Measurements from ENCODE around the gene TAF6.
"Not testable (repeated sequence)": the region's sequence is repeated elsewhere in the genome, so short reads cannot be mapped to it uniquely, and the experiment has no call there.

TAF6 gene

DNA sequence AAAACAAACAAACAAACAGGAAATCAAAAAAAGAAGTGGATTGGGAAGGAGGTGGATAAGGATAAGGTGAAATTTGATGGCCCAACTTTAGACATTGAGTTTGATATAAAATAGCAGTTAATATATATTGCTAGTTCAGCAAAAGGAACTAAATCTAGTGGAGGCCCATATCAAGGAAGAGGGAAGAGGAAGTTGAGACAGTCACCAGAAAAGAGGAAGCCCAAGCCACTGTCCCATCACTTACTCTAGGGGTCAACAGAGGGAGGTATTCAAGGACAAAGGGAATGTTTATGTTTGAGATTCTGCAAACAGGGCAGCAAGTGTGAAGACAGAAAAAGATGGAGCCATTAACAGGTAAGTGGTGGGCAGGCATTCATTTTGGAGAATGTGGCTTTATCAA lies 33.2 kb upstream of the TAF6 start:
- DNase-seq: peak; percentile 75

DNA sequence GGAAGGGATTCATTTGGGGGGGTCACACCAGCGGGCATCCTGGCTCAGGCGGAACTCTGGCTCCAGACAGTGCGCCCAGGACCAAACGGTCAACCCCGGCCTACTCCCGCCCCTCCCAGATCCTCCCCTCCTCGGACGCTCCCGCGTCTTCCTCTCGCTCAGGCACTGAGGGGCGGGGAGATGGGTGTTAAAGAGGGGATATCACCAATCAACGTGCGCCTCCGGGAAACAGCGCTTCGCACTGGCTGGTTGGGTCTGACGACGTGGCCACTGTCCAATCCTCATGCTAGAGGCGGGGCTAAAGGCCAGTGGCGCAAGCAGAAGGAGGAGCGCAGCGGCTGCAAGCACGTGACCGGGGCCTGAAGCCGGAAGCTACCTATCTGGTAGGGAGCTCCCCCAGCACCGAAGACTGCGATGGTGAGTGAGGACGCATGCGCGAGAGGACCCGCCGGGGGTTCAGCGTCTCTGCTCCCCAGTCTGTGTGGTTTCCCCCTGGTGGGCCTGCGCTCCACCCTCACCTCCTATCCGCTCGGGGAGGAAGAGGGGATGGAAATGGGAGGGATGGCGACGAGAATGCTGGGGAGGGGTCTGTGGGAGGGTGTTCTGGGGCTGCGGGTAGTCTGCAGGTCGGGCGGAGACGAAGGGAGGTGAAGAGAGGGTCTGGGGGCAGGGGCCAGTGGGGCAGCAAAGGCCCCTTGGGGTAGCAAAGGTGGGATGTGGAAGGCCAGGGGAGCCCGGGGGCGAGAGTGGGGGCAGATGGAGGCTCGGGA lies 29.6 kb upstream of the TAF6 start, which contains the start of gene LAMTOR4:
TSS of gene LAMTOR4 (plus strand) at position 360 of the 770 bp plus-strand sequence. CDS start at position 415, 55 bp downstream.
- peak; percentile 99 for DNase-seq

DNA sequence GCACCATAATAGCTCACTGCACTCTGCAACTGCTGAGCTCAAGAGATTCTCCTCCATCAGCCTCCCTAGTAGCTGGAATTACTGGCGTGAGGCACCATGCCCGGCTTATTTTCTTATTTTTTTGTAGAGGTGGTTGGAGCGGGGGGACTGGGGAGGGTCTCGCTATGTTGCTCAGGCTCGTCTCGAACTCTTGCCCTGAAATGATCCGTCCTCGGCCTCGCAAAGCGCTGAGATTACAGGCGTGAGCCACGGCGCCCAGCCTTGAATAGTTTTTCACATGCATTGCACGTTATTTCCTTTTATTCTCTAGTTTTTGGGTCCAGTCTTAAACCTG lies 29.0 kb upstream of the TAF6 start:
- DNase-seq: no peak

DNA sequence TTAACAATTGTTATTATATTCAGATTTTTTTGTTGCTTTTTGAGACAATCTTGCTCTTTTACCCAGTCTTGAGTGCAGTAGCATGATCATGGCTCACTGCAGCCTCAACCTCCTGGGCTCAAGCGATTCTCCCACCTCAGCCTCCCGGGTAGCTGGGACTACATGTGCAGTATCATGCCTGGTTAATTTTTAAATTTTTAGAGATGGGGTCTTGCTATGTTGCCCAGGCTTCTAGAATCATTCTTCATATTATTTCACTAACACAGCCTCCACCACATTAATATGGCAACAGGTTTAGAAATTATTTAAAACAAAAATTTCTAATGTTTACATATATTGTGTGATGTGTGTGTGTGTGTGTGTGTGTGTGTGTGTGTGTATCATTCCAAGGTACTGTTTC lies 28.1 kb upstream of the TAF6 start:
- no peak for DNase-seq

DNA sequence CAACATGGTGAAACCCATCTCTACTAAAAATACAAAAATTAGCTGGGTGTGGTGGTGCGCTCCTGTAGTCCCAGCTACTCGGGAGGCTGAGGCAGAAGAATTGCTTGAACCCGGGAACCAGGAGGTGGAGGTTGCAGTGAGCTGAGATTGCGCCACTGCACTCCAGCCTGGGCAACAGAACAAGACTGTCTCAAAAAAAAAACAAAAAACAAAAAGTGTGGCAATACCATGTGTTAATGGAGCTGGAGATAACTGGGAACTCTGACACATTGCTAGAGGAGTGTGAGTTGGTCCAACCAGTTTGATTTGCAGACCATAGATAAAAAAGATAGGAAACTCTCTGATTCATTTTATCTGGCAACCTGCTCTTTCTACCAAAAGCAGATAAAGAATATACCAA lies 27.2 kb upstream of the TAF6 start:
- DNase-seq: not testable (repeated sequence)

DNA sequence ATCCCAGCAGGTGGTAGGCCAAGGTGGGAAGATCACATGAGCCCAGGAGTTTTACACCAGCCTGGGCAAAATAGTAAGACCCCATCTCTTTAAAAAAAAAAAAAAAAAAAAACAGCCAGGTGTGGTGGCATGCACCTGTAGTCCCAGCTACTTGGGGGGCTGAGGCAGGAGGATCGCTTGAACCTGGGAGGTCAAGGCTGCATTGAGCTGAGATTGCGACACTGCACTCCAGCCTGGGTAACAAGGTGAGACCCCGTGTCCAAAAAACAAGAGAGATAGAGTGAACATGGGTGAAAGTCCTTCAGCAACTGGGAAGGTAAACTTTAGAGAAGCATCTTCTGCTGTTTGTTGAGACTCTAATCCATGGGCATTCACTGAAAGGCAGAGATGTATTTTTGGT lies 23.3 kb upstream of the TAF6 start:
- DNase-seq: no peak

DNA sequence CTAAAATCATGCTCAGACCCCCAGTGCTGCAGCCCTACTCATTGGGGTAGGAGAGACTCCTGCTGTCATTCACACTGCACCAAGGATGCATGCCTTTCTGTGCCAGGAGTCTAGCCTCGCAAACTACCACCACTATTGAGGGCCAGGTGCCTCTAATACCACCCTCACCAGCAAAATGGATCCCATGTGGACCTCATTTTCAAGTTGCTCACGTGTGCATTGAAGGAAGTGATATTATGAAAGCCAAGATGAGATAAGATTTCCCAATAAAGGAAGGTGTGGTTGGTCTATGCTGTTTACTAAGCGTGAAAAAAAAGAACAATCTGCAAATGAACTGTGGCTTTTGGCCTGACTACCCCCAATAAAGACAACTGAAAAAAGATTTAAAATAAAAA lies 22.4 kb upstream of the TAF6 start:
- no peak for DNase-seq

DNA sequence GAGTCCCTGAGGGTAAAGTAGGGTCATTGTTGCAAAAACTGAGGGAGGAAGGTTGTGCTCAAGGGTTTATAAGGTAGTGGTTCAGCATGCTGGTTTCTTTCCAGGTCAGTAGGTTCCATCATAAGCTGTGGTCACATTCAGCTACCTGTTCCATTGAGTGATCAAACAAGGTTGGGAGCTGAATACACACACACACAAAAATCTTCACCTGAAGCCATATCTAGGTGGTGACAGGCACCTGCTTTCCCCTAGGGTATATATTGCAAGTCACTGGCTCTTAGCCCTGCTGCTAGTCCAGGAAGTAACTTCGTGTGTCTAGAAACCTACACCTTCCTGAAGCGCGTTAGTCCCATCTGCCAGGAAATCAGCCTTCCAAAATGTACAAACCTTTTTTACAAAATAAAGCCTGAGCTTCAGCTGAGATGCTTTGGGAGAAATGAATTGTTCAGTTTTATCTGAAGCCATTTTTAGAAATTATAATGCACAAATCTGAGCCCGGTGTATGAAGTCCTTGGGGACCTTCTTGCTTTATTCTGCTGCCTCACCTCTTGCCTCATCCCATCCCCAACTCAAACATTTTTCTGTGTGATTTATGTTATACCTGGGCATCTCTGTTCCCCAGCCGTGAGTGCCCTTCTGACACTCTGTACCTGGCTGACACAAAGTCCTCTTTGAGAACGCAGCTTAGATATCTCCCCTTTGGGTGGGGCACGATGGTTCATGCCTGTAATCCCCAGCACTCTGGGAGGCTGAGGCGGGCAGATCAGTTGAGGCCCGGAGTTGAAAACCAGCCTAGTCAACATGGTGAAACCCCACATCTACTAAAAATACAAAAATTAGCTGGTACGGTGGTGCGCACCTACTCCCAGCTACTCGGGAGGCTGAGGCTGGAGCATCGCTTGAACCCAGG lies 18.9 kb upstream of the TAF6 start:
- no peak for DNase-seq

DNA sequence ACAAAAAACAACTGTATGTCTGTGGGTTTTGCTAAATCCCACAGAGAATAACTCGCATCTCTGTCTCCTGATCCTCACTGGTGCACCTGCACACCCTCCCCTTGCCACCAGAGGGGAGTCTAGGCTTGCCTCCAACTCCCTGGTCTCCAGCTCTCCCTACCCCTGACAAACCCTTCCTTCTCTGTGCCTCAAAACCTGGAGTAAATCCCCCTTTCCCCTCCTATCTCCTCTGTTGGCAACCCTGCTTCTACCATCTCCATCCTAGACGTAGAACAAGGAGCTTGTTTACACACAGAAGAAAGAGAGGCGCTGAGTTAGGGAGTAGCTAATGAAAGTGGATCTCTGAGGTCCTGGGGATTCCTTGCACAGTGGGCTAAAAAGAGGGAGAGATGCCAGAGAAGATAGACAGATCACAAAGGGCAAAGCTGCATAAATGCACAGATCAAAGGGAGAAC lies 13.6 kb upstream of the TAF6 start:
- peak; percentile 71 for DNase-seq

DNA sequence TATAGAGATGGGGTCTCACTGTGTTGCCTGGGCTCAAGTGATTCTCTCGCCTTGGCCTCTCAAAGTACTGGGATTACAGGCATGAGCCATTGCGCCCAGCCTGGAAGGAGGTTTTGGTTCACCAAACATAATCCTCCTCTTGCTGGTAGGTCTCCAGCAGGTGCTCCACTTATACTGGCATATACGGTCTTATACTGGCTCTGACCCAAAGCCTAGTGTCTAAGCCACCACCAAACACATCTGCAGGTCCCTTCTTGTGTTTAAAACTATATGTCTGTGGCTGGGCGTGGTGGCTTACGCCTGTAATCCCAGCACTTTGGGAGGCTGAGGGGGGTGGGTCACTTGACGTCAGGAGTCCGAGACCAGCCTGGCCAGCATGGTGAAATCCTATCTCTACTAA lies 13.0 kb upstream of the TAF6 start:
- no peak for DNase-seq

DNA sequence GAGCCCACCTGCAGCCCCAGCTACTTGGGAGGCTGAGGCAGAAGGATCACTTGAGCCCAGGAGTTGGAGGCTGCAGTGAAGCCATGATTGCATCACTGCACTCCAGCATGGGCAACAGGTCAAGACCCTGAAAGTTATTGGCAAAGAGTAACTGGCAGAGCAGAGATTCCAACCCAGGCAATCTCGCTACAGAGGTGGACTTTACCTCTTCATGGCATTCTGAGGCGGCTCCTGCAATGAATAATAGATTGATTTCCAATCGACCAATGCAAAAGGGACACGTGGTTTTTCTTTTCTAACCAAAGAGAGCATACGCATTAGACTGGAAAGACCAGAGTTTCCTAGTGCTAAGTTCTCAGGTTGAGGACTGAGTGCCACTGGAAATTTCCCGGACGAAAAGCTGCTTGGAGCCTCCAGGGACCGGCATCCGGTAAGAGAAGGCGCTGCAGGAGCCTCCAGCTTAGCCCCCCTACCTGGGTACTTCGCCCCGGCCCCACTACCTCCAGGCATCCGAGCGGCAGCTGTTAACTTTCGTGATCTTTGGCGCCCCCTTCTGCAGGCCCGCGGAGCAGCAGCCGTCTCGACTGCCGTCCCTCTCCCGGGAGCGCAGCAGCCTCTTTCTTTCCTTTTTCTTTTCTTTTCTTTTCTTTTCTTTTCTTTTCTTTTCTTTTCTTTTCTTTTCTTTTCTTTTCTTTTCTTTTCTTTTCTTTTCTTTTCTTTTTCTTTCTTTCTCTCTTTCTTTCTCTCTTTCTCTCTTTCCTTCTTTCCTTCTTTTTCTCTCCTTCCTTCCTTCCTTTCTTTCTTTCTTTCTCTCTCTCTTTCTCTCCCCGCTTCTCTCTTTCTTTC lies 11.7 kb upstream of the TAF6 start:
- DNase-seq: peak; percentile 82

DNA sequence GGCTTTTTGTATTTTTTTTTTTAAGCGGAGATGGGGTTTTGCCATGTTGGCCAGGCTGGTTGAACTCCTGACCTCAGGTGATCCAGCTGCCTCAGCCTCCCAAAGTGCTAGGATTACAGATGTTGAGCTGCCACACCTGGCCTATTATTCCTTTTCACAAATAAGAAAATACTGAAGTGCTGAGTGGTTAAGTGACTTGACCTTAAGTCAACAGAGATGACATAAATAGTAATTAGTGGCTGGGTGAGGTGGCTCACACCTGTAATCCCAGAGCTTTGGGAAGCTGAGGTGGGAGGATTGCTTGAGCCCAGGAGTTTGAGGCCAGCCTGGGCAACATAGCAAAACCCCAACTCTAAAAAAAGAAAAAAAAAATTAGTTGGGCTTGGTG lies 11.1 kb upstream of the TAF6 start:
- not testable (repeated sequence) for DNase-seq

DNA sequence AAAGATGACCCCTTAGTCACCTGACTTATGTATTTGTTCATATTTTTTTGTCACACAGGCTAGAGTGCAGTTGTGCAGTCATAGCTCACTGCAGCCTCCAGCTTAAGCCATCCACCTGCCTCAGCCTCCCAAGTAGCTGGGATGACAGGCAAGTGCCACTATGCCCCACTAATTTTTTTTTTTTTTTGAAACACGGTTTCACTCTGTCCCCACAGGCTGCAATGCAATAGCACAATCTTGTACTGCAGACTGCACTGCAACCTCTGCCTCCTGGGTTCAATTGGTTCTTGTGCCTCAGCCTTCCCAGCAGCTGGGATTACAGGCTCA lies 9.4 kb upstream of the TAF6 start:
- no peak for DNase-seq

DNA sequence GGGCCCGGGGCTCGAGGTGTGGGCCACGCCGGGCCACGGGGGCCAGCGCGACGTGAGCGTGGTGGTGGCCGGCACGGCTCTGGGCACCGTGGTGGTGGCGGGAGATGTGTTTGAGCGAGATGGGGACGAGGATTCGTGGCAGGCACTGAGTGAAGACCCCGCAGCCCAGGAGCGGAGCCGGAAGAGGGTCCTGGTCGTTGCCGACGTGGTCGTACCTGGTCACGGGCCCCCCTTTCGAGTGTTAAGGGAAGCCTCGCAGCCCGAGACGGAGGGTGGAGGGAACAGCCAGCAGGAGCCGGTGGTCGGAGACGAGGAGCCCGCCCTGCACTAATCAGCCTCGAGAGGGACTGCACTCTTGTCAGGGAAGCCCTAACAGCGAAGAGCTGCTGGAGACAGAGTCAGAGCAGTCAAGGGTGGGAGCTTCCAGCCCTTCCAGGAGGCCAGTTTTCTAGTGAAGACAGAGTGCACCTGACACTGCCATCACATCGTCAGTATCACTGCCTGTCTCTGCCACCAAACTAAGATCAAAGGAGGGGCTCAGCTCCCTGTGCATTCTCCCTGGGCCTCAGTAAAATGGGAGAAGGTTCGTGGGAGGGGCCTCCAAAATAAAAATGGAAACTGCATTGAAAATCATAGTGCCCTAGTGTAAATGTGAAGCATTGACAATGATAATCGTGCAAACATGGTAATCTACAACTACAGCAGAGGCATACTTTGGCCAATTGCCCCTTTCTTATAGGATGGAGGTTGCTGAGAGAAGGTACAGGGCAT lies 8.9 kb upstream of the TAF6 start:
- no peak for DNase-seq

DNA sequence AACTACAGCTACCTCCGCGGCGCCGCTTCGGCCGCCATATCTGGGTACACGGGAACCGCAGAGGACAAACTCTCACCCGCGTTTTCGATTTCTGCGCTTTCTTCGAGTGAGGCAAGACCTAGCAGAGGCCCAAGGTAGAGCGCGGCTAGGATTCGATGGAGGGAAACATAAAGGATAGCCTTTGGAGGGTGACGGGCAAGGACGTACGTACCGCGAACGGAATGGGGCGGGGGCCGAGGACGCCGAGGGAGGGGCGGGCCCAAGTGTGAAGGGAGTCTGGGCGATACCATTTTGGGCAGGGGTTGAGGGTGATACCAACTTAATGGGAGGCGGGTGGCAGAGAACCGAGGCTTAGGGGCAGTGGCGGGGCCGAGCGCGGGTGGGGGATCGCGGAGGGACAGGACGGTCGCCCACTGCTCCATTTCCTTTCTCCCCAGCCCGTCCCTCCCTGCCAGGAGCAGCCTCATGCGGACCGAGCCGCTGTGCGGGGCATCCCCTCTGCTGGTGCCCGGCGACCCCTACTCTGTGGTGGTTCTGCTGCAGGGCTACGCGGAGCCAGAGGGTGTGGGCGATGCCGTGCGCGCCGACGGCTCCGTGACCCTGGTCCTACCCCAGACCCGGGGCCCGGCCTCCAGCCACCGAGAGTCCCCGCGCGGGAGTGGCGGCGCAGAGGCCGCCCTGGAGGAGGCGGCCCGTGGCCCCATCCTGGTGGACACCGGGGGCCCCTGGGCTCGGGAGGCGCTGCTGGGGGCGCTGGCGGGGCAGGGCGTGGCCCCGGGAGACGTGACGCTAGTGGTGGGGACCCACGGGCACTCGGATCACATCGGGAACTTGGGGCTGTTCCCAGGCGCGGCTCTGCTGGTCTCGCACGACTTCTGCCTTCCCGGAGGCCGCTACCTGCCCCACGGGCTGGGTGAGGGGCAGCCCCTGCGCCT lies 8.0 kb upstream of the TAF6 start, which contains the start of gene MBLAC1:
TSS of gene MBLAC1 (plus strand) at position 37 of the 935 bp plus-strand sequence. CDS start at position 466, 429 bp downstream.
- DNase-seq: peak; percentile 92

DNA sequence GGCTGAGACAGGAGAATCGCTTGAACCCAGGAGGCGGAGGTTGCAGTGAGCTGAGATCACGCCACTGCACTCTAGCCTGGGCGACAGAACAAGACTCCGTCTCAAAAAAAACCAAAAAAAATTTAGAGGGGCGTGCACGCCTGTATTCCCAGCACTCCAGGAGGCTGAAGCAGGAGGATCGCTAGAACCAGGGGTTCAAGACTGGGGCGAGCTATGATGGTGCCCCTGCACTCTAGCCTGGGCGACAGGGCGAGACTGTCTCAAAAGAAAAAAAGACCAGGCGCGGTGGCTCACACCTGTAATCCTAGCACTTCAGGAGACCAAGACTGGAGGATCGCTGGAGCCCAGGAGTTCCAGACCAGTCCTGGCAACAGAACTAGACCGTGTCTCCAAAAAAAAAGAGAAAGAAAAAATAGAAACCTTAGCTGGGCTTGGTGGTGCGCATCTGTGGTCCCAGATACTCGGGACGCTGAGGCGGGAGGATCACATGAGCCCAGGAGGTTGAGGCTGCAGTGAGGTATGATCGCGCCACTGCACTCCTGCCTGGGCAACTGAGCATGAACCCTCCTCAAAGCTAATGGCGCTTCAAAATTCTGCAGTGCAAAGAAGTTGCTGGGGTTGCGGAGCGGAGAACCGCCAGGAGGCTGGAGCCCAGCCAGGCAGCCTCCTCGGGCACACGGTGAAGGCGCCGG lies 7.2 kb upstream of the TAF6 start:
- no peak for DNase-seq

DNA sequence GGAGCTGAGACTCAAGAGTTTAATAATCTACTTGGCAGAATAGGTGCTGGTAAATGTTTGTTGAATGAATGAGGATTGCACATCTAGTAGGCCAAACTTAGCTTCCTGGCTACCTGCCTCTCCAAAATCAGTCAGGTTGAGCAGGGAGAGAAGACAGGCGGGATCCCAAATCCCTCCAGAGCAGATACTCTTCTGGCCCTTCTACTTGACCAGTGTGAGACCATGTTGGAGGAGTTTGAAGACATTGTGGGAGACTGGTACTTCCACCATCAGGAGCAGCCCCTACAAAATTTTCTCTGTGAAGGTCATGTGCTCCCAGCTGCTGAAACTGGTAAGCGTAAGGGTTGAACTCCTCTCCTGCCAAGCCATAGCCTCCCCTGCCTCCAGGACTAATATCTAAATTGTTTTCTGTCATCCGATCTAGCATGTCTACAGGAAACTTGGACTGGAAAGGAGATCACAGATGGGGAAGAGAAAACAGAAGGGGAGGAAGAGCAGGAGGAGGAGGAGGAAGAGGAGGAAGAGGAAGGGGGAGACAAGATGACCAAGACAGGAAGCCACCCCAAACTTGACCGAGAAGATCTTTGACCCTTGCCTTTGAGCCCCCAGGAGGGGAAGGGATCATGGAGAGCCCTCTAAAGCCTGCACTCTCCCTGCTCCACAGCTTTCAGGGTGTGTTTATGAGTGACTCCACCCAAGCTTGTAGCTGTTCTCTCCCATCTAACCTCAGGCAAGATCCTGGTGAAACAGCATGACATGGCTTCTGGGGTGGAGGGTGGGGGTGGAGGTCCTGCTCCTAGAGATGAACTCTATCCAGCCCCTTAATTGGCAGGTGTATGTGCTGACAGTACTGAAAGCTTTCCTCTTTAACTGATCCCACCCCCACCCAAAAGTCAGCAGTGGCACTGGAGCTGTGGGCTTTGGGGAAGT lies 5.4 kb upstream of the TAF6 start:
- no peak for DNase-seq

DNA sequence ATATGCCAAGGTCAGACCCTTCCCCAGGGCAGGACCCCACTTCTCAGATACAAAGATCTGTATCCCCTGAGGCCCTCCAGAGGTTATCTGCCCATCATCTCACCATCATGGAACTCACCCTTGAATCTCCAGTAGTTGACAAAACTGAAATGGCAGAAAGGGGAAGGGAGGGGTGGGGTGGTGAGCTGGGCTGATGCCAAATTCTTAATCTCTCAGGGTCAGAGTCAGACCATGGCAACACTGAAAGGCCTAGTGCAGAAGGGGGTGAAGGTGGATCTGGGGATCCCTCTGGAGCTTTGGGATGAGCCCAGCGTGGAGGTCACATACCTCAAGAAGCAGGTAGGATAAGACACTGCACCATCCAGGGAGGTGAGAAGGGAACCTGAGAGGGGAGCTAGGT lies 3.4 kb upstream of the TAF6 start:
- no peak for DNase-seq

DNA sequence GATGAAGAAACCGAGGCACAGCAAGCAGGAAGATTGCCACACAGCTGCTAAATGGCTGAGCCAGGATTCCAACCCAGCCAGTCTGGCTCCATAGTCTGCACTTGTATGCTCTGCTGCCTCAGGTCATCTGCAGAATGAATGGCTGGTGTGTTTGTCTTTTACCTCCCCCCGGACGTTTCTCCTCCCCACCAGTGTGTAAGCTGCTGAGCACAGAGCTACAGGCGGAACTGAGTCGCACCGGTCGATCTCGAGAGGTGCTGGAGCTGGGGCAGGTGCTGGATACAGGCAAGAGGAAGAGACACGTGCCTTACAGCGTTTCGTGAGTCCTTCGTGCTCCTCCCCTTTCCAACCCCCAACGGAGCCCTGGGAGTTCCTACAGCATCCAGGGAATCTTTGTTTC lies 2.9 kb upstream of the TAF6 start:
- no peak for DNase-seq

DNA sequence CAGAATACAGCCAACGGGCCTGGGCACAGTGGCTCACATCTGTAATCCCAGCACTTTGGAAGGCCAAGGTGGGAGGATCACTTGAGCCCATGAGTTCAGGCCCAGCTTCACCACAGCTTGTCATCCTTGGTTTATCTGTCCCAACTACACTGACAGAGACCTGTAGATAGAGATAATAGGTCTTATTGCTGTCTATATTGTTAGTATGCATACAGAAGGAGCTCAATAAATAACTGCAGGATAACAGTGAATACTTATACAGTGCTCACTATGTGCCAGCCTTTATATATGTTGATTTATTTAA lies 1.5 kb upstream of the TAF6 start:
- no peak for DNase-seq
